Retina (tissue), 1 donor: ENCODE data around the gene PLAGL2.
A peak's percentile ranks its signal among the peaks of the same experiment; 100 is the strongest.
"Not testable (repeated sequence)": the region's sequence is repeated elsewhere in the genome, so short reads cannot be mapped to it uniquely, and the experiment has no call there.

Experiments
- DNase-seq: peaks from one replicate; pipeline ENCODE4 v3.0.0-alpha.2; 2016

Gene PLAGL2, protein sequence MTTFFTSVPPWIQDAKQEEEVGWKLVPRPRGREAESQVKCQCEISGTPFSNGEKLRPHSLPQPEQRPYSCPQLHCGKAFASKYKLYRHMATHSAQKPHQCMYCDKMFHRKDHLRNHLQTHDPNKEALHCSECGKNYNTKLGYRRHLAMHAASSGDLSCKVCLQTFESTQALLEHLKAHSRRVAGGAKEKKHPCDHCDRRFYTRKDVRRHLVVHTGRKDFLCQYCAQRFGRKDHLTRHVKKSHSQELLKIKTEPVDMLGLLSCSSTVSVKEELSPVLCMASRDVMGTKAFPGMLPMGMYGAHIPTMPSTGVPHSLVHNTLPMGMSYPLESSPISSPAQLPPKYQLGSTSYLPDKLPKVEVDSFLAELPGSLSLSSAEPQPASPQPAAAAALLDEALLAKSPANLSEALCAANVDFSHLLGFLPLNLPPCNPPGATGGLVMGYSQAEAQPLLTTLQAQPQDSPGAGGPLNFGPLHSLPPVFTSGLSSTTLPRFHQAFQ

DNA sequence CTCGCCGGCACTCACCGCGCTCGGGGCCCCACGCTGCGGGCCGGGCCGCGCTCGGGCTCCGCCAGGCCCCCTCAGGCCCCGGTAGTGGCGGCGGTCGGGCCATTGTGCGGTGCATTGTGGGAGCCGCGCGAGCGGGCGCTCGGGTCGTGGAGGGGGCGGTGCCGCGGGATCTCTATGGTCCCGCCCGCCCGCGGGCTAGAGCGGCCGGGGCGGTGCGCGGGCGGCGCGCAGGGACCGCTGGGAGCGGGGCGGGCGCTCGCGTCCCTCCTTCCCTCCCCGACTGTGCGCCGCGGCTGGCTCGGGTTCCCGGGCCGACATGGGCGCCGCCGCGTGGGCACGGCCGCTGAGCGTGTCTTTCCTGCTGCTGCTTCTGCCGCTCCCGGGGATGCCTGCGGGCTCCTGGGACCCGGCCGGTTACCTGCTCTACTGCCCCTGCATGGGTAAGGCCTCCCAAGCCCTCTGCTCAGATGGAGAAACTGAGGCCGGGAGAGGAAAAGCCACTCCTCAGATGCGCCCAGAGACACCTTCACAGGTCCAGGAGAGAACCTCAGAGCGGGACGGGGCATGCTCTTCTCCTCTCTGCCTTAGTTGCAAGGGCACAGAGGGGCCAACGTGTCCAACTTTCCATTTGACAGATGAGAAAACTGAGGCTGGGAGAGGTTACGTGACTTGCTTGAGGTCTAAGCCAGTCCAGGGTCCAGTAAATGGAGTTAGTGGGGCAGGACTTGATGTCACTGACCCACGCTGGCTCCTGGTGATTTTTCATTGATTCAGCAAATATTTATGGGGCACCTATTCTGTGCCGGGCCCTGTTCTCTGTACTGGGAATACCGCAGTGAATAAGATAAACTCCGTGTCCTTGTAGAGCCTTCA, at the start of gene PLAGL2, which contains the start of gene POFUT1:
Gene PLAGL2, minus strand, starts transcription at position 118 of the 873 bp plus-strand sequence. CDS start 5,565 bp downstream, outside the sequence.
Gene POFUT1, plus strand, starts transcription at position 255 of the 873 bp plus-strand sequence. Its CDS starts 62 bp downstream, at position 317.
- DNase-seq, result peak; percentile 91

DNA sequence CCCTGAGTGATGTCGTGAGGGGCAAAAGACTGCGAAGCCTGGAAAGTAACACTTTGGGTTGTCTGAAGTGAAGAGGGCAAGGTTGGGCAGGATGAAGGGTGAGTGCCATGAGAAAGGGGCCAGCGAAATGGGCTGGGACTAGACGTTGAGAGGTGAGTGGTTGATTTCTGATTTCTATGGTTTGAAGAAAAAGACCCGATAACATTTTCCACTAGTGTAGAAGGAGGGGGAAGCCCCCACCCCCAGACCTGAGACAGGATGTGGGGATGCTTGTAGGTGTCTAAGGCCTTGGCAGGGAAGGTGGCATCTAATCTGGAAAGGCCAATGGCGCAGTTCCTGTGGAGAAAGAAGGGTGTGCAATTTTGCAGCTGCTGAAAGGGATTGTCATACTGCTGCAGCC, 44.6 kb upstream of the PLAGL2 start:
- DNase-seq, result no peak

DNA sequence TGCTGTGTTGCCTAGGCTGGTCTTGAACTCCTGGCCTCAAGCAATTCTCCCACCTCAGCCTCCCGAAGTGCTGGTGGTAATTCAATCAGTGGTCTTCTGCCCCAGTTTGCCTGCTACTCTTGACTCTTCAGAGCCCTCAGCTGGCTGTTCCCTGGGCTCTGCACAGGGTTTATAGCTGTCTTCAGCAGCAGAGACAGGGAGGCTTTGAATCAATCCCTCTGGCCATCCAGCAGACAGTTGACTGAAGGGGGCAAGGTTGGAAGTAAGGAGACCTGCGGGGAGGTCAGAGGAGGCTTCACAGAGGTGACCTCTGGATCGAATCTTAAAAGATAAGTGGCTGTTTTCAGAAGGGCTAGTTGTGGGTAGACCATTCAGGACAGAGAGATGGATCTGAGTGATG, 43.9 kb upstream of the PLAGL2 start:
- no peak for DNase-seq

DNA sequence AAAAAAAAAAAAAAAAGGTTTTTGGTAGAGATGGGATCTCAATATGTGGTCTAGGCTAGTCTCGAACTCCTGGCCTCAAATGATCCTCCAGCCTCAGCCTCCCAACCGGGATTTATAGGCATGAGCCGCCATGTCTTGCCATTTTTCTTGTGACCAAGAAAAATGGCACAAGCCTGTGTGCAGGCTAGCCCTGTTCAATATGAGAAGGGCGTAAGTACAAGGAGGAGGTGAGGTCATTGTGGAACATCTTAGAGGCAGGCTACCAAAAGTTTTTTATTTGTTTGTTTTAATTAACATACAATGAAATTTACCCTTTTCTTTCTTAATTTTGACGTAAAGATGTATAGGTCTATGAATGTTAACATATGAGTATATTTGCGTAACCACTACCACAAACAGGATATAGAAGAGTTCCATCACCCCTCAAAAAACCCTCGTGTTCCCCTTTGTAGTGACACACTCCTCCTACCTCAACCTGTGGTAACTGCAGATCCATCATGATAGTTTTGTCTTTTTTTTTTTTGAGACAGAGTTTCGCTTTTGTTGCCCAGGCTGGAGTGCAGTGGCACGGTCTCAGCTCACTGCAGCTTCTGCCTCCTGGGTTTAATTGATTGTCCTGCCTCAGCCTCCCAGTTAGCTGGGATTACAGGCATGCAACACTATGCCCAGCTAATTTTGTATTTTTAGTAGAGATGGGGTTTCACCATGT, 41.6 kb upstream of the PLAGL2 start:
- no peak for DNase-seq

DNA sequence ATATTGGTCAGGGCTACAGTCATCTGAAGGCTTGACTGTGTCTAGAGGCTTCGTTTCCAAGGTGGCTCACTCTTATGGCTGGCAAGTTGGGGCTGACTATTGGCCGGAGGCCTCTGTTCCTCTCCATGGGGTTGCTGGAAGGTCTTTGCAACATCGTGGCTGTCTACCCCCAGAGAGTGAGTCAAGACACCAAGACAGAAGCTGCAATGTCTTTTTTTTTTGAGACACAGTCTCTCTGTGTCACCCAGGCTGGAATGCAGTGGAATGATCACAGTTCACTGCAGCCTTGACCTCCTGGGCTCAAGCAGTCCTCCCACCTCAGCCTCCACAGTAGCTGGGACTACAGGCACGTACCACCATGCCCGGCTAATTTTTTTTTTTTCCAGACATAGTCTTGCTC, 40.5 kb upstream of the PLAGL2 start:
- DNase-seq, result no peak

DNA sequence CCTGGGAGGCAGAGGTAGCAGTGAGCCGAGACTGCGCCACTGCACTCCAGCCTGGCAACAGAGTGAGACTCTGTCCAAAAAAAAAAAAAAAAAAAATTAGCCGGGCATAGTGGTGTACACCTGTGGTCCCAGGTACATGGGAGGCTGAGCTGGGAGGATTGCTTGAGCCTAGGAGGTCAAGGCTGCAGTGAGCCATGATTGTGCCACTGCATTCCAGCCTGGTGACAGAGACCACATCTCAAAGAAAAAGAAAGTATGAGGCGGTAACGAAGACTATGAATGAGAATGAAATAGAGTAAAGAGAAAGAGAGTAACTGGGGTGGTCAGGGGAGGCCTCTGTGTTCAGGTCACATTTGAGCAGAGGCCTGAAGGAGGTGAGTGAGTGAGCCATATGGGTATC, 38.7 kb upstream of the PLAGL2 start:
- not testable (repeated sequence) for DNase-seq

GRCh38 chr20:32244959-32245358, 37.4 kb upstream of the PLAGL2 start:
- DNase-seq, result no peak

DNA sequence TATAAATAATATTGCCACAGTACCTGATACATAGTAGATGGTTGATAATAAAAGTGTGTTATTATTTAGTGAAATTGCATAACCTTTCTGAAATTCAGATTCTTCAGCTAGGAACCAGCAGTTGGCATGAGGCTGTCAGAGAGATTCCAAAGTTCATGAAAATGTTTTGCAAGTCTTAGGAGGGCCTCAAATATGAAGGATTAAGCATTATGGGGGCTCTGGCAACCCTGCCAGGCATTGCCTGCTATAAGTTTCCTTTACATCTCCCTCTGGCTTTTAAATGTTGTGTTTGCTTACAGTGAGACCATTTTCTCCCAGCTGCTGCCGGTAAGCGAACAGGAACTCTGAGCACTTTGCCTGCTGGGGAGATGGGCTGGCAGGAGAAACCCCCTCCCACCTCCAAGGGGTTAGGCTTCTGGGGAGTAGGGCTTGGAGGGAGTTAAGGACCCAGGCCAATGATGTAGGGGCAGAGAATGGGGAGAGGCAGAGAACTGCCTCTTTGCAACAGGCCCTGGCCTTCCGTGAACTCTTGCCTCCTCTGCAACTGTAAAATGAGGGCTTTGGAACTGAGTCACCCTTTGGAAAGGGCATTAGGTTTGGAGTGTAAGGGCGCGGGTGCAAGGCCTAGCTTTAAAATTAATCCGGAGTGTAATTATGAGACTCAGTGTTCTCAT, 36.7 kb upstream of the PLAGL2 start:
- no peak for DNase-seq

DNA sequence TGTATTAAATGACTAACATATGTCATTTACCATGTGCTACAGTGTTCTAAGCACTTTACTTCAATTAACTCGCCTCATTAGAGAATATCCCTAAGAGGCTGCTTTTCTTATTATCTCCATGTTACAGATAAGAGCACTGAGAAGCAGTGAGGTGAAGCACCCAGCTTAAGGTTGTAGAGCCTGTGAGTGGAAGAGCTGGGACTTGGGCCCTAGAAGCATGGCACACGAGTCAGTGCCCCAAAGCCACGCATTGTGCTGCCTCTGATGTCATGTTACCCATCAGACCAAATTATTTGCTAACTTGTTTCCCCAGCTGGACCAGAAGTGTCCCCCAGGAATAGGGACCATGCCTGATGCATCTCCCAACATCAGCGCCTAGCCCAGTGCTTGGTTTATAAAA, 34.3 kb upstream of the PLAGL2 start:
- DNase-seq, result no peak

- no peak for DNase-seq
Observed at GRCh38 chr20:32240205-32240604, 32.7 kb upstream of the PLAGL2 start.

GRCh38 chr20:32238483-32239425, 31.2 kb upstream of the PLAGL2 start:
- DNase-seq, result no peak

GRCh38 chr20:32237419-32237818, 29.9 kb upstream of the PLAGL2 start:
- DNase-seq, result no peak

DNA sequence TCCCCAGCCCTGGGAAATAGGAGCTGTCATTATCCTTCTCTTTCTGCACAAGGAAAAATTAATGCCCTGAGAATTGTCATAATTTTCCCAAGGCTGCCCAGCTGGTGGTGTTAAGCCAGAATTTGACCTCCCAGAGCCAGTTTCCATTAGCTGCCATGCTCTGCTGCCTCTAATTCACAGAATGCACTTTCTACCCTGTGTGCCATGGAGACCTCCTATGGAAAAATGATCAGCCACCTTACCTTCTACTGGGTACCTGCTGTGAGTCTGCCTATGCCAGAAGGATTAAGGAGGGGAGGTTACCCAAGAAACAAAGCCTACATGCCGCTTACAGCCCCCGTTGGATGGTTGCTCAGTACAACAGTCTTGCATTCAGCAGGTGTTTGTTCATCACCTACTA, 29.3 kb upstream of the PLAGL2 start:
- DNase-seq, result no peak

GRCh38 chr20:32236048-32236533, 28.5 kb upstream of the PLAGL2 start:
- DNase-seq, result no peak

- no peak for DNase-seq
Observed at GRCh38 chr20:32235331-32236047, 27.9 kb upstream of the PLAGL2 start.

- no peak for DNase-seq
Observed at GRCh38 chr20:32234135-32234808, 26.7 kb upstream of the PLAGL2 start.

DNA sequence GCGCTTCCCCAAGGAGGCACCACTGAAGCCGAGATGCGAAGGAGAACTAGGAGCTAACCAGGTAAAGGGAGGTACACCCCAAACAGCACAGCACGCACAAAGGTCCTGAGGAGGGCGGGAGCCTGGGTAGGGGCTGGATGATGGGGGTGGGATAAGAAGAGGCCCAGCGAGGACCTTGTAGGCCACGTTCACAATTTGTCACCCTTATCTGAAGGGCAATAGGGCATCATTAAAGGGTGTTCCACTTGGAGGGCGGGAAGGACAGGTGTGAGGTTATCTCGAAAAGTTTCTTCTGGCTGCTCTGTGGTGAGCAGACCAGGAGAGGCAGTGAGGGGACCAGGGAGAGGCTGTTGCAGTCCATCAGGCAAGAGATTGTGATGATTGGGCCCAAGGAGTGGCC, 25.7 kb upstream of the PLAGL2 start:
- DNase-seq, result no peak

GRCh38 chr20:32232326-32232886, 24.9 kb upstream of the PLAGL2 start:
- no peak for DNase-seq

GRCh38 chr20:32231847-32232246, 24.3 kb upstream of the PLAGL2 start:
- DNase-seq, result no peak
